GM08714 (cell line): ENCODE results near the gene EBI3.
A peak's percentile ranks its signal among the peaks of the same experiment; 100 is the strongest.
"Not testable (repeated sequence)": the region's sequence is repeated elsewhere in the genome, so short reads cannot be mapped to it uniquely, and the experiment has no call there.

Experiments
- H3K4me3 ChIP-seq: fragments of 200-500 bp; sonication (Bioruptor generic); 2 replicates; pipeline ENCODE4 v1.5.1; 2014; ENCODE audit warnings: mild to moderate bottlenecking, low read length, inconsistent platforms
- ZNF274 ChIP-seq: IDR thresholded peaks from 2 replicates; pipeline ENCODE4 v1.6.1; 2012; ENCODE audit warnings: mild to moderate bottlenecking, low read depth, low read length

Gene EBI3

DNA sequence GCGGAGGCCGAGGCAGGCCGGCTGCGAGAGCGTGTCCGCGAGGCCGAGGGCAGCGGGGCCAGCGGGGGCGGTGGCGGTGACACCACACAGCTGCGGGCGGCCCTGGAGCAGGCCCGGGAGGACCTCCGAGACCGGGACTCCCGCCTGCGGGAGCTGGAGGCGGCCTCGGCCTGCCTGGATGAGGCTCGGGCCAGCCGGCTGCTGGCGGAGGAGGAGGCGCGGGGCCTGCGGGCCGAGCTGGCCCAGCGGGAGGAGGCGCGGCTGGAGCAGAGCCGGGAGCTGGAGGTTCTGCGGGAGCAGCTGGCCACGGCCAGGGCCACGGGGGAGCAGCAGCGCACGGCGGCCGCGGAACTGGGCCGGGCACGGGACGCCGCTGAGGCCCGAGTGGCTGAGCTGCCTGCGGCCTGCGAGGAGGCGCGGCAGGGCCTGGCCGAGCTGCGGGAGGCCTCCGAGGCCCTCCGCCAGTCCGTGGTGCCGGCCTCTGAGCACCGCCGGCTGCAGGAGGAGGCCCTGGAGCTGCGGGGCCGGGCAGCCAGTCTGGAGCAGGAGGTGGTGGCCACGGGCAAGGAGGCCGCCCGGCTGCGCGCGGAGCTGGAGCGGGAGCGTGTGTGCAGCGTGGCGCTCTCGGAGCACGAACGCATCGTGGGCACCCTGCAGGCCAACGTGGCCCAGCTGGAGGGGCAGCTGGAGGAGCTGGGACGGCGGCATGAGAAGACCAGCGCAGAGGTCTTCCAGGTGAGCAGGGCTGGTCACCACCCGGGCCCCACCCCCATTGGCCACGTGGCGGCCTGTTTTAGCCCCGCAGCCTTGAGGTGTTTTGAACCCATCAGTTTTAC, 11.7 kb upstream of the EBI3 start:
- no peak for TF ChIP-seq ZNF274
- H3K4me3 ChIP-seq = no peak overlapping the region

- H3K4me3 ChIP-seq = not testable (repeated sequence)
Observed at GRCh38 chr19:4218523-4218922, 10.8 kb upstream of the EBI3 start.

- TF ChIP-seq ZNF274 = no peak
- no peak overlapping the region for H3K4me3 ChIP-seq
Observed at GRCh38 chr19:4220188-4220587, 9.1 kb upstream of the EBI3 start.

DNA sequence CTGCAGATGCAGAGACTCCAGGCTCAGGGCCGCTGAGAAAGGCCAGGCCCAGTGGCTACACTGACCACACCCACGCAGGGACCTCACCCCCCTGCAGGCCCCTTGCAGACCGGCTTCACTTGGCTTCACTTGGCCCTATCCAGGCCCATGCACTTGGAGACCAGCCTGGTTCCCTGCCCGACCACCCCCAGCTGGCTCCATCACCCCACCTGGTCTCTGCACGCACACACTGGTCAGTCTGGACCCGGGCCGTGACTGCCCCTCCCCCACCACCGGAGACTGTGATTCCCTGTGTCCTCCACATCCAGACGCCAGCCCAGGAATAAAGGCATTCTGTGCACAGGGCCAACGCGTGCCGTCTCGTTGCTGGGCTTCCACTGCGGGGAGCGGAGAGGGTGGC, 4.9 kb upstream of the EBI3 start:
- no peak overlapping the region for H3K4me3 ChIP-seq
- no peak for TF ChIP-seq ZNF274

DNA sequence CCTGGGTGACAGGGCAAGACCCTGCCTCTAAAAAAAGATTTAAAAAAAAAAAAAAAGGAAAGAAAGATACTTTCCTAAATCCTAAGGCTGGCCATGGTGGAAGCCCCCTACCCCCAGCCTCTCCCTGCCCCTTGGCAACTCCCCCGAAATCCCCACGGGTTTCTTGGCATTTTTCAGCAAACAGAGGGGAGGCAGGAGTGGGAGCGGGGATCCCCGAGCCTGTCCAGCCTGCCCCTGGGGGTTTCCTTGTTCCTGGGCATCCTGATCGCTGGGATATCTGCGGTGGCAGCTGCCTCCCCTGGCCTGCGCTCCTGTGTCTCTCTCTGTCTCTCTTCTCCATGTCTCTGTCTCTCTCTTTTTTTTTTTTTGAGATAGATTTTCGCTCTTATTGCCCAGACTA, 3.4 kb upstream of the EBI3 start:
- H3K4me3 ChIP-seq = no peak overlapping the region
- TF ChIP-seq ZNF274 = no peak

- no peak for TF ChIP-seq ZNF274
- H3K4me3 ChIP-seq = no peak overlapping the region; the same call in 1 of the 2 replicates
Observed at GRCh38 chr19:4227771-4228170, 1.6 kb upstream of the EBI3 start.

DNA sequence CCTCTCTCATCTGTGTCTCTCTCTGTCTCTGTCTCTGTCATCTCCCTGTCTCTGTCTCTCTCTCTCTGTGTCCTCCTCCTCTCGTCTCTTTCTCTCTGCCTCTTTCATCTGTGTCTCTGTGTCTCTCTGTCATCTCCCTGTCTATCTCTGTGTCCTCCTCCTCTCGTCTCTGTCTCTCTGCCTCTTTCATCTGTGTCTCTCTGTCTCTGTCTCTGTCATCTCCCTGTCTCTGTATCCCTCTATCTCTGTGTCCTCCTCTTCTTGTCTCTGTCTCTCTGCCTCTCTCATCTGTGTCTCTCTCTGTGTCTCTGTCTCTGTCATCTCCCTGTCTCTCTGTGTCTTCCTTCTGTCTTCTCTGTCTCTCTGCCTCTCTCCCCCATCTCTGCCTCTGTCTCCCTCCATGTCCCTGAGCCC, 551 bp upstream of the EBI3 start:
- TF ChIP-seq ZNF274 = no peak
- H3K4me3 ChIP-seq = peak overlapping the region; percentile 67; the same call in 1 of the 2 replicates

DNA sequence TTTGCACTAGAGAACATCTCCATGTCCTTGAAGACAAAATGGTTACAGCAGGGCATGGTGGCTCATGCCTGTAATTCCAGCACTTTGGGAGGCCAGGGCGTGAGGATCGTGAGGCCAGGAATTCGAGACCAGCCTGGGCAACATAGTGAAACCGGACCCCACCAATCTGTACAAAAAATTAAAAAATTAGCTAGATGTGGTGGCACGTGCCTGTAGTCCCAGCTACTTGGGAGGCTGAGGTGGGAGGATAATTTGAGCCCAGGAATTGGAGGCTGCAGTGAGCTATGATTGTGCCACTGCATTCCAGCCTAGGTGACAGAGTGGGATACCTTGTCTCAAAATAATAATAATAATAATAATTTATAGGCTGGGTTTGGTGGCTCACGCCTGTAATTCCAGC, 914 bp downstream of the EBI3 start:
- peak overlapping the region; percentile 67 for H3K4me3 ChIP-seq

- not testable (repeated sequence) for H3K4me3 ChIP-seq
Observed at GRCh38 chr19:4231521-4231920, 2.2 kb downstream of the EBI3 start.

- H3K4me3 ChIP-seq = not testable (repeated sequence)
Observed at GRCh38 chr19:4232139-4232538, 2.8 kb downstream of the EBI3 start.

DNA sequence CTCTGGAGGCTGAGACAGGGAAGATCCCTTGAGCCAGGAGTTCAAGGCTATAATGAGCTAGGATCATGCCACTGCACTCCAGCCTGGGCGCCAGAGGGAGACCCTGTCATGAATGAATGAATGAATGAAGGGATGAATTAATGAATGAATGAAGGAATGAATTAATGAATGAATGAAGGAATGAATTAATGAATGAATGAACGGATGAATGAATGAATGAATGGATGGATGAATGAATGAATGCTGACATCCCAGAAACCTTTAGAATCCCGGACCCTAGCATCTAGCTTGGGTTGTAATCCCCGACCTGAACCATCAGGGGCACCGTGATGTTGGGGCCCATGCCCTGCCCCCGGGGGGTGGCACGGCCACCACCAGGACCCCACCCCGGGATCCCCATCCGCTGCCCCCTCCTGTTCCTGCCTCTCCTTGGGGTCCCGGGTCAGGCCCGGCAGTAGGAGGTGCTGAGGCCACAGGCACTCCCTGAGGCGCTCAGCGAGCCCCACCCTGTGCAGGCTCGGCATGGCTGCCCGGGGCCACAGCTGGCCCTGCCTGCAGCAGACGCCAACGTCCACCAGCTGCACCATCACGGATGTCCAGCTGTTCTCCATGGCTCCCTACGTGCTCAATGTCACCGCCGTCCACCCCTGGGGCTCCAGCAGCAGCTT, 3.4 kb downstream of the EBI3 start:
- no peak for TF ChIP-seq ZNF274
- no peak overlapping the region for H3K4me3 ChIP-seq

GRCh38 chr19:4233282-4233853, 4.0 kb downstream of the EBI3 start:
- no peak overlapping the region for H3K4me3 ChIP-seq
- no peak for TF ChIP-seq ZNF274

- no peak for TF ChIP-seq ZNF274
- no peak overlapping the region for H3K4me3 ChIP-seq
Observed at GRCh38 chr19:4234142-4234861, 5.0 kb downstream of the EBI3 start.

- no peak overlapping the region for H3K4me3 ChIP-seq
- TF ChIP-seq ZNF274 = no peak
Observed at GRCh38 chr19:4234862-4235201, 5.5 kb downstream of the EBI3 start.

- H3K4me3 ChIP-seq = not testable (repeated sequence)
Observed at GRCh38 chr19:4237510-4237909, 8.2 kb downstream of the EBI3 start.
